ENCODE results near the gene MAST2. TPM values are rescaled to one million over a fixed set of nuclear protein-coding genes. Genes with fewer than 3 reads are reported as not detected.
"Not testable (repeated sequence)": the region's sequence is repeated elsewhere in the genome, so short reads cannot be mapped to it uniquely, and the experiment has no call there.

The MAST2 gene
- total RNA-seq, 1 donor from 2014 or later: 12.6 TPM

GRCh38 chr1:45958317-45958716 lies 154.9 kb downstream of the MAST2 start:
- Histone ChIP-seq H3K36me3 (ENCODE audit: control insufficient read depth, insufficient read depth, low read length) (no peaks in the 10 kb centered on the region), H3K27me3 (ENCODE audit: control insufficient read depth, insufficient read depth, low read length) (no peaks in the 10 kb centered on the region), H3K4me3 (ENCODE audit: low read depth, low read length) (no peak overlapping the region)
- TF ChIP-seq CTCF (IDR thresholded peaks at IDR 0.05; ENCODE audit: insufficient read depth, low read length, severe bottlenecking): no peak
- FAIRE-seq (no peak), DNase-seq (ENCODE audit: low read depth) (no peak)

GRCh38 chr1:45960930-45961715 lies 157.7 kb downstream of the MAST2 start:
- DNase-seq (ENCODE audit: low read depth) (no peak), FAIRE-seq (peak; percentile 7)
- TF ChIP-seq CTCF (IDR thresholded peaks at IDR 0.05; ENCODE audit: insufficient read depth, low read length, severe bottlenecking): no peak
- Histone ChIP-seq H3K4me3 (ENCODE audit: low read depth, low read length) (no peak overlapping the region), H3K27me3 (ENCODE audit: control insufficient read depth, insufficient read depth, low read length) (no peaks in the 10 kb centered on the region), H3K36me3 (ENCODE audit: control insufficient read depth, insufficient read depth, low read length) (no peaks in the 10 kb centered on the region)

GRCh38 chr1:45961936-45962335 lies 158.5 kb downstream of the MAST2 start:
- not testable (repeated sequence) for DNase-seq (ENCODE audit: low read depth); H3K36me3 ChIP-seq (ENCODE audit: control insufficient read depth, insufficient read depth, low read length); H3K27me3 ChIP-seq (ENCODE audit: control insufficient read depth, insufficient read depth, low read length); H3K4me3 ChIP-seq (ENCODE audit: low read depth, low read length); FAIRE-seq

- TF ChIP-seq CTCF (IDR thresholded peaks at IDR 0.05; ENCODE audit: insufficient read depth, low read length, severe bottlenecking): no peak
- Histone ChIP-seq H3K36me3 (ENCODE audit: control insufficient read depth, insufficient read depth, low read length) (peaks cover 4% of the 10 kb centered on the region), H3K27me3 (ENCODE audit: control insufficient read depth, insufficient read depth, low read length) (no peaks in the 10 kb centered on the region), H3K4me3 (ENCODE audit: low read depth, low read length) (no peak overlapping the region)
- DNase-seq (ENCODE audit: low read depth) (no peak), FAIRE-seq (no peak)
Observed at GRCh38 chr1:45968941-45969666, 165.7 kb downstream of the MAST2 start.

GRCh38 chr1:45969866-45970265 lies 166.5 kb downstream of the MAST2 start:
- Histone ChIP-seq H3K36me3 (ENCODE audit: control insufficient read depth, insufficient read depth, low read length) (peaks cover 4% of the 10 kb centered on the region), H3K27me3 (ENCODE audit: control insufficient read depth, insufficient read depth, low read length) (no peaks in the 10 kb centered on the region), H3K4me3 (ENCODE audit: low read depth, low read length) (no peak overlapping the region)
- TF ChIP-seq CTCF (IDR thresholded peaks at IDR 0.05; ENCODE audit: insufficient read depth, low read length, severe bottlenecking): no peak
- FAIRE-seq (no peak), DNase-seq (ENCODE audit: low read depth) (no peak)

- H3K27me3 ChIP-seq (ENCODE audit: control insufficient read depth, insufficient read depth, low read length): no peaks in the 10 kb centered on the region
- no peak for DNase-seq (ENCODE audit: low read depth)
- H3K4me3 ChIP-seq (ENCODE audit: low read depth, low read length): no peak overlapping the region
- H3K36me3 ChIP-seq (ENCODE audit: control insufficient read depth, insufficient read depth, low read length): peaks cover 4% of the 10 kb centered on the region
- FAIRE-seq: no peak
- no peak for TF ChIP-seq CTCF (IDR thresholded peaks at IDR 0.05; ENCODE audit: insufficient read depth, low read length, severe bottlenecking)
Observed at GRCh38 chr1:45971335-45971734, 167.9 kb downstream of the MAST2 start.

Data from bronchial epithelial cell (primary cell).